HG03159 (cell line): ENCODE measurements around the gene EFNA2.

Source experiments
- ATAC-seq: cut with Tn5 transposase; IDR thresholded peaks from one replicate; pipeline ENCODE4 v1.9.1; 2021; ENCODE audit warnings: mild to moderate bottlenecking, moderate library complexity; ENCODE audit not compliant: unreplicated experiment

The EFNA2 gene

DNA sequence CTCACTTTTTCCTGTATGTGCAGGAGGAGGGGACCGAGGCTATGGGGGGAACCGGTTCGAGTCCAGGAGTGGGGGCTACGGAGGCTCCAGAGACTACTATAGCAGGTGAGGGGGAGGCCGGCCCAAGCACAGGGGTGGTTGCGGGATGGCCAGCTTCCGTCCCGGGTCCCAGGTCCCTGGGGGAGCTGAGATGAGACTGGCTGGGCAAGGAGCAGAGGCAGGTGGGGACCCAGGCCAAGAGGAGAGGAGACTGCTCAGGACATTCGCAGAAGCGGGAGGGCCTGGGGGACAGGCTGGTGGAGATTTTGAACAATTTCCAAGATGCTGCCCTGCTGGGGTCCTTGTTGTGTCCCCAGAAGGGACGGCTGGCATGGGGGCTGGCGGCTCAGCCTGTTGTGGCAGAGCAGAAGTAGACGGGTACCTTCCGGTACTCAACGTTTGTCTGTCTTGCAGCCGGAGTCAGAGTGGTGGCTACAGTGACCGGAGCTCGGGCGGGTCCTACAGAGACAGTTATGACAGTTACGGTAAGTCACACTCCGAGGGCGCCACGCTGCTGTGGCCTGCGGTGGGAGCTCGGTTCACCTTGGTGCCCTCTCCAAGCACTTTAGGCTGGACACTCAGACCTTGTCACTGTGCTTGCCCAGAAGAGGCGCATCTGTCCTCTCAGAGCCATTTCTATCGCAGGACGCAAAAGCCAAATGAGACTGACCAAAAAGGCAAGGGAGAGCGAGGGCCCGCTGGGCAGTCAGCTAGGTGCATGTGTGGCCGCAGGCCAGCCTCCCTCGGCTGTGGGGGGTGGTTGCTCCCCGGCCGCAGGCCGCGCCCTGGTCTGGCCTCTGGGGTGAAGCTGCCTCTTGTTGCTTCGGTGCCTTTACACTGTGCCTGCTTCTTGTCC is 13.9 kb upstream of the EFNA2 start:
- no peak for ATAC-seq

DNA sequence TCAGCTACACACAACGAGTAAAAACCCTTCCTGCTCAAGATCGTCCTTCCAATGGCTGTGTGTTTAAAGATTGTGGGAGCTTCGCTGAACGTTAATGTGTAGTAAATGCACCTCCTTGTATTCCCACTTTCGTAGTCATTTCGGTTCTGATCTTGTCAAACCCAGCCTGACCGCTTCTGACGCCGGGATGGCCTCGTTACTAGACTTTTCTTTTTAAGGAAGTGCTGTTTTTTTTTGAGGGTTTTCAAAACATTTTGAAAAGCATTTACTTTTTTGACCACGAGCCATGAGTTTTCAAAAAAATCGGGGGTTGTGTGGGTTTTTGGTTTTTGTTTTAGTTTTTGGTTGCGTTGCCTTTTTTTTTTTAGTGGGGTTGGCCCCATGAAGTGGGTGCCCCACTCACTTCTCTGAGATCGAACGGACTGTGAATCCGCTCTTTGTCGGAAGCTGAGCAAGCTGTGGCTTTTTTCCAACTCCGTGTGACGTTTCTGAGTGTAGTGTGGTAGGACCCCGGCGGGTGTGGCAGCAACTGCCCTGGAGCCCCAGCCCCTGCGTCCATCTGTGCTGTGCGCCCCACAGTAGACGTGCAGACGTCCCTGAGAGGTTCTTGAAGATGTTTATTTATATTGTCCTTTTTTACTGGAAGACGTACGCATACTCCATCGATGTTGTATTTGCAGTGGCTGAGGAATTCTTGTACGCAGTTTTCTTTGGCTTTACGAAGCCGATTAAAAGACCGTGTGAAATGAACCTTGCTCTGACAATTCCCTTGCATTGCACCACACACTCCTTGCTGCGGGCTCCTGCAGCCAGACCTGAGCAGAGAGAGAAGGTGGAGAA is 13.0 kb upstream of the EFNA2 start:
- no peak for ATAC-seq

DNA sequence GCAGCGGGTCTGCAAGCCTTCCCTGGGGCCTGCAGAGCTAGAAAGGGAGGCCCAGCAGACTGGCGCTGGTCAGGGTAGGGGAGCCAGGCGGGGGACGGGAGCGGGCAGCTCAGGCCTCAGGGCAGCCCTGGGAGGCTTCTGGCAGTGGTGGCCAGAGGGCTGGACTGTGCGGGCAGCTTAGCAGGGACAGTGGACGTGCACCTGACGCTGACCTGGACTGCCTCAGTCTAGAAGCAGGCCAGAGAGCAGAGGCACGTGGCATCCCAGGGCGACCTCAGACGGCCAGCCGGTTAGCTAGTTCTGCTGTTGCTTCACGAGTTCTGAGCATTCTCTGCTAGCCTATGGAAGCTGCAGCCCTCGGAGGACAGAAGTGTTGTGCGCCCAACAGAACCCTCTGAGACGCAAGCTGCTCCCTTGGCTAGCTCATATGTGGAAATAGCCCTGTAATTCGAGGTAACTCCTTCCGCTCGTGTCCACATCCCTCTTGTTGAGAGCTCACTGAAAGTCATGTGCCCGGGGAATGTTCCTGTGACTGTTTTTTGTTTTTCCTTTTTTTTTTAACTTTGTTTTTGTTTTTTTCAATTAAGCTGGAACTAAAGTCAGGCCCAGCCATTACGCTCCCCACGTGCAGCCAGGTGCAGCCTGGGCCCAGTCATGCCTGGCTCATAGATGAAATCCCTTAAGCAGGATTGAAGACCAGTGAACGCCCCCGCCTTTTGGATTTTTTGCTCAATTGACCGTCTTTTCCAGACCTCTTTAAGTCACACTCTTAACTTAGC is 12.2 kb upstream of the EFNA2 start:
- ATAC-seq = no peak

DNA sequence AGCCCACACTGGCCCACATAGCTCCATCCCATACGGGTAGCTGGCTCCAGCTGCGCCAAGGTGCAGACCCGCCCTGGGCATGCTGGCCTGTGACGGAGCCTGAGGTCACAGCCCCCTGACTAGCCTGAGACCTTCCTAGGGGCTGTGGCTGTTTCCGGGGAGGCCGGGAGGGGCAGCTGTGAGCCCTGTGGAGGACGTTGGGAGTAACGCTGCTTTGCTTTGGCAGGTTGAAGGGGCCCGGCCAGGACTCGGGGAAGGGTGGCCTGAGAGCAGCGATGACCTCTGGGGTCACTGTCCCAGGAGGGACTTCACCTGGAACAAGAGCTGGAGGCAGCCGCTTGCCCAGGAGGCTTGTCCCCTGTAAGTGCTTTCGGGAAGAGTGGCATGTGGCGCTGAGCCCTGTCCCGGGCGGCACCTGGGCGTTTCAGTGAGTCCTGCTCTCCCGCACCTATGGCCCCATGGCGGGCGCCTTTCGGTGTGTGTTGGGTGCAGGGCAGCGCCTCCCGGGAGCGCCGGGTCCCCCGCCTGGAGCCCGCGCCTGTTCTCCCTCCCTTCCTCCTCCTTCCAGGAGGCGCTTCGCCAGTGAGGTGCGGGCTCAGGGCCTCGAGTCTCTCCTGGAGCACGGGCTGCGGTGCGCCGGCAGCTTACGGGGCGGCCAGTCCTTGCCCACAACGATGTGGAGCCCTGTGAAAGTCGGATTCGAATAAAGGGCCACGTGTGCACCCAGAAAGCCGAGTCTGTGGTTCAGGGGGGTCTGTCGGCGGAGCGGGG is 11.4 kb upstream of the EFNA2 start:
- no peak for ATAC-seq

DNA sequence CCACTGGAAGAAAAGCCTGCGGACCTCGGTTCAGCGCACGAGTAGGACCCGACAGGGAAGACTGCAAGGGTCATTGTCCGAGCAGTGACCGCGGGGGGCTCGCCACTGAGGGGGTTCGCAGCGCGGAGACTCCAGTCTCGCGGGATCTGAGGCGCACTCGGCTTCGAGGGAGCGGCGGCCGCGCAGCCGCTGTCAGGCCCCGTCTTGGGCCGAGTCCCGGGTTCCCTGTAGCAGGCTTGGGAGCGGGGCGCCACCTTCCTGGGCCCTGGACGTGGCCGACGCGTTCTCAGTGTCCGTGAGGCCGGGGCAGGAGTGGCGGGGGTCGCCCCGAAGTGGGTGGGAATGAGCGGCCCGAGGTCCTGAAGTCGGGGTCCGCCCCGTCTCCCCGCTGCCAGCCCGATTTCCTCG is 10.8 kb upstream of the EFNA2 start:
- ATAC-seq = no peak

DNA sequence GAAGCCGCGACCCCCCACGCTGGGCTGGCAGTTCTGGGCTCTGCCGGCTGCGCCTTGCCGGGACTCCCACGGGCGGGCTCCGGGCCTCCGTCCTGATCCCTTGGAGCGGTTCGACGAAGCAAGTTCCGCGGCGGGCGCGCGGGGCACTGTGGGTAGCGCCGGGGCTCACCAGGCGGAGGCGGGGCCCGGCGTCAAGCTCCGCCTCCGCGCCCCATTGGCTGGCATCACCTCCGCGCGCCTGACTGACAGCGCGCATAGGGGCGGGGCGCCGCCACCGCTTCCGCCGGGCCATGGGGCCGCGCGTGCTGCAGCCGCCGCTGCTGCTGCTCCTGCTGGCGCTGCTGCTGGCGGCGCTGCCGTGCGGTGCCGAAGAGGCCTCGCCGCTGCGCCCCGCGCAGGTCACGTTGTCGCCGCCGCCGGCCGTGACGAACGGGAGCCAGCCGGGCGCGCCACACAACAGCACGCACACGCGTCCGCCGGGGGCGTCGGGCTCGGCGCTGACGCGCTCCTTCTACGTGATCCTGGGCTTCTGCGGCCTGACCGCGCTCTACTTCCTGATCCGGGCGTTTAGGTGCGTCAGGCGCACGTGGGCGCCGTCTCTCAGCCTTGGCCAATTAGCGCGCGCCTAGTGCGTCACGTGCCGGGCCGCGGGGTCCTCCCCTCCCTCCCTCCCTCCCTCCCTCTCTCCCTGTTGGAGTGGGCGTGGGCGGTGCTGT is 10.3 kb upstream of the EFNA2 start, which contains the start of gene FAM174C:
Gene FAM174C, plus strand, starts transcription at position 271 of the 716 bp plus-strand sequence. Its CDS starts 20 bp downstream, at position 291.
- ATAC-seq = peak; percentile 65

DNA sequence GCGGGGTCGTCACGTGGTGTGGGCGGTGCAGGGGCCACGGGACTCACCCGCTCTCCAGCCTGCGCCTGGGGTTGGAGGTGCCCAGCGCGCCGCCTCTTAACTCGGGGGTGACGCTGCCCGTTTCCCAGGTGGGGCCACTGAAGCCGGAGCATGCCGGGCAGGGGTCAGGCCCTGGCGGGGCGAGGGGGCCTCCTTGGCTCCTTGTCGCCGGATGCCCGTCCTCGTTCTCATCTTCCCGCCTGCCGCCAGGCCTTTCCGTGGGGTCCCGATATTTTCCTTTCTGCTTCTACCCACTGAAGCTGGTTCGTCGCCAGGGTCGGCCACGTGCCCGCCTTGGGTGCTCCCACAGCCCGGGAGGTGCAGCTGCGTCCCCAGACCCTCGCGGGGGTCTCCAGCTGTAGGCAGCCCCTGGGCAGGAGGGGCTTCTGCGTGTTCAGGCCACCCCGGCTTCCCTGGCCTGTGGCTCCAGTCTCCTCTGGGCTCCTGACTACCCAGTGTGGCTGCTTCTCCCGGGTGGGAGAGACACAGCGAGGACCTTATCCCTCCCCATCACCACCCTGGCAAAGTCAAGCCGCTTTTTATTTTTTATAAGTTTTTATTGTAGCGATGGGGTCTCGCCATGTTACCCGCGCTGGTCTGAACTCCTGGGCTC is 9.6 kb upstream of the EFNA2 start:
- ATAC-seq = no peak

DNA sequence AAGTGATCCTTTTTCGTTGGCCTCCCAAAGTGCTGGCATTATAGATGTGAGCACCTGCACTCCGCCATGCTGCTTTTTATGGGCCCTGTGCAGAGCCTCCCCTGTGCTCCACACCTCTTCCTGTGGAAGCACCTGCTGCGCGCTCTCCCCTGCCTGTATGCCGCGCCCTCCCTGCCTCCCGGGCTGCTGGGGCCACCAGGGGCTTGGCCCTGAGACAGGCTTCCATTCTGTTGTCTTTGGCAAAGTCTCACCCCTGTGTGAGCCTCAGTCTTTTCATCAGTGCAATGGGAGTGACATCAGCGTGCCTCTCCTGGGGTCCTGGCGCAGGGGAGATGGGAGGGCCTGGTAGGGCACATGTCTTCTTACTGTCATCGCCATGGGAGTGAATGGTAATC is 9.0 kb upstream of the EFNA2 start:
- ATAC-seq = no peak

DNA sequence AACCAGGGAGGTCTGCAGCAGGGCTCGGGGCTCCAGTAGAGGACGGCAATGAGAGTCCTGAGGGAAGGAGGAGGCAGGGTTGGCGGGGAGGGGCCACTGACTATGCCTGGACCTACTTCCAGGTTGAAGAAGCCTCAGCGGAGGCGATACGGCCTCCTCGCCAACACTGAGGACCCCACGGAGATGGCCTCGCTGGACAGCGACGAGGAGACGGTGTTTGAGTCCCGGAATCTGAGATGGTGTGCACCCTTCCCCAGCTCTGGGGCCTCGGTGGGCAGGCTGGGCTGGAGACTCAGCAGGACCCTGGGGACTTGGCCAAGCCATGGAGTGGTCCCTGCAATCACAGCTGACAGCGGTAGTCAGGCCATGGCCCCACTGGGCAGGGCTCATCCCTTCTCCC is 8.6 kb upstream of the EFNA2 start:
- no peak for ATAC-seq

DNA sequence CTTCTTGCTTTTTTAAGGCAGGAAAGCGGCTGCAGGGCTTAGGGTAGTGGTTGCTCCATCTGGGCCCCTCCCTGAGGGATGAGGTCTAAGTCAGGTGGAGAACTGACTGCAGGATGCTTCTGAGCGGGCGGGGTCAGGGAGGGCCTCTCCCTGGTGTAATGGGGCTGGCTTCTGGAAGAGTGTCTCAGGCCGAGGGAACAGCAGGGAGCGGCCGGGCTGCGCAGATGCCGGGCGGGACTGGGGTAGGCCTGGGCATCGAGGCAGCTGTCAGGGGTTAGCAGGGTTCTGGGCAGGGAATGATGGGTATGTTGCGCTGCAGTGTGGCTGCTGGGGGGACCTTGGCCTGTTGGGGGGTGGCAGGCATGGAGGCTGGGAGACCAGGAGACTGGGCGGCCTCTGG is 7.6 kb upstream of the EFNA2 start:
- ATAC-seq = no peak

DNA sequence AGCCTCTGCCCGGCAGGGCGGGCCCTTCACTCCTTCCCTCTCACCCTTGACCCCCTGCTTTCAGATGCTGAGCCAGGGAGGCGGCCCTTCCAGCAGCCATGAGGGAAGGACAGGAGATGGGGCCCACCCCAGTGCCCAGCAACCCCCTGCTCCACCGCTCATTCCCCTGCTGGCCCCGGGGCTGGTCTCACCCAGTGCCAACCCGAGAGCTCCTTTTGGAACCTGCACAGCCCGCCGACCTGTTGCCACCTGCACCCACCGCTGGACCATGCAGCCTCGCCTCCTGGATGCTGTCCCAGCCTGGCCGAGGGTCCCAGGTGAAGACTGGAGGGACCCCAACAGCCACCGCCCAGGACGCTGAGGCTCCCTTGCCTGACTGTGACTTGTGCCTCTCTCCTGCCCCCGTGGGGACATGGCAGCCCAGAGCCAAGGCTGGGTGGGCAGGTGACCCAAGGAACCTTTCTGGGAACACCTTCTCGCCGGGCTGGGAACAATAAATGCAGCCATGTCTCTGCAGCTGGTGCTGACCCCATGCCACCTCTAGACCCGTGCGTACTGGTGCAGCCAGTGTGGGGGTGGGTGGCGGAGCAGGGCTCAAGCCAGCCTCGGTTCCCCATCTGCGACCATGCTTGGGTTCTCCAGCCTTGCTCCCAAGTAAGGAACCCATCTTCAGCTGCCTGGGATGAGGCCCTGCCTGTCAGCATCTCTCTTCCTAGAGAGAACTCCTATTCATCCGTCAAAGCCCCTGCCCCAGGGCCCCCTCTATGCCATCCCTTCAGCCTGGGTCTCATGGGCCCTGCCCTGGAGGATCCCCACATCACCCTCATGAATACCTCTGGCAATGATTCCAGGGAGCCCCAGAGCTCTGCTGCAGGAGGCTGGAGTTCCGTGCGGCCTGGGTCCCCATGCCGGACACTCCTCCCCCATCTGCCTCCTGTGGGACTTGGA is 6.7 kb upstream of the EFNA2 start:
- ATAC-seq = no peak

DNA sequence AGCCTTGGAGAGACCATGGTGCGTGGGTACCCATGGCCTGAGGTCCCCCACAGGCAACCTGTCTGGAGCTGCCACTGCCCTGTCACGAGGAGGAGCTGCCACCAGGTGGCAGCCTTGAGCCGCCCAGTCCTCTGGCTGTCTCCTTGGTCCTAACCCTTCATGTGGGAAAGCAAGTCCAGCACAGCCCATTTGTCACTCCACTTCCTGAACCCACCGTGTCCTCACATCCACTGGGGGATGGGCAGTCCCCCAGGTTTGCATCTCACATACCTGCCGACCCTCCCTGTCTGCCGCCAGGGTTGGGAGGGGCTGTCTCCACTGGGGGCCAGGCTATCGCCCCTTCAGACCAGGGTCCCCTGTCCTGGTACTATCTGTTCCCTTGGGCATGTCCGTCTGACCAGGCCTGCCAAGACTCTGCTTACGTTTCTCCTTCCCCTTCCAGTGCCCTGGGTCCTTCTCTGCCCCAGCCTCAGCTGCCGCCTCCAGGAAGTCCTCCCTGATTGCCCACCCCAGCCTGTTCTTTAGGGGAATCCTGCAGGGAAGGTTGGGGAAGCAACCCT is 5.8 kb upstream of the EFNA2 start:
- ATAC-seq = no peak

DNA sequence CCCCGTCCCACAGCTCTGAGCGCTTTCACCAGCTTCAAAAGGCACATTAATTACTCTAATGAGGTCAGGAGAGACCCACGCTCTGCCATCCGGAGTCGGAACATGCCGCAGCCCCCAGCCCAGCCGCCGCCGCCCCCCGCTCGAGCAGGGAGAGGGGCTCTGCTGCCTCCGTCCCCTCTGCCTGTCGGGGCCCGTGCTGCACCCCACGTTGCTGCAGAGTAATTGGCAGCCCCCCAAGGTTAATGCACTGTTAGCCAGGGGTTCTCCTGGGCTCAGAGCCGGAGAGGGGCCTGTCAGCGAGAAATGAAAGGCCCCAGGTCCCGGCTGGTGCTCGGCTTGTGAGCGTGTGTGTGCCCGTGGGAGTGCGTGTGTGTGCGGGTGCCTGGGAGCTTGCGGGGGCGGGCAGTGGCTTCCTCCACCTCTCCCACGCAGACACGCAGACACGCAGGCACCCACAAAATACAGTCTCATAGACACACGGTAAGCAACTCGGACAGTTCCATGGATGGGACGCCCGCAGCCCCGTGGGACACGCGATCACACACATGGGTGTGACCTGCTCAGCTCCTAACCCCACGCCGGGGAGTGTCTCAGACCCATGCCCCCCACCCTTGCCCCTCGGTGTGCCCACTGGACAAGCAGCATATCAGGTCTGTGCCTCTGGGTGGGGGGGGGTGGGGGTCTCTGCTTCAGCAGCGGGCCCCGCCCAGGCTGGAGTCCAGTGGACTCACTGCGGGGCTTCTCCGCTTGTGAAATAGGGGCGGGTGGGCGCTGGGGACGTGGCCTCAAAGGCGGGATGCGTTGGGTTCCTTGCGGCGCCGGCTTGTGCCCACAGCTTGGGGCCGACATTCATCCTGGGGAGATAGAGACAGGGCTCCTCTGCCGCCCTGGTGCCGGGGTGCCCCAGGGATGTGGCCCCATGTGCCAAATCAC is 4.8 kb upstream of the EFNA2 start:
- no peak for ATAC-seq

DNA sequence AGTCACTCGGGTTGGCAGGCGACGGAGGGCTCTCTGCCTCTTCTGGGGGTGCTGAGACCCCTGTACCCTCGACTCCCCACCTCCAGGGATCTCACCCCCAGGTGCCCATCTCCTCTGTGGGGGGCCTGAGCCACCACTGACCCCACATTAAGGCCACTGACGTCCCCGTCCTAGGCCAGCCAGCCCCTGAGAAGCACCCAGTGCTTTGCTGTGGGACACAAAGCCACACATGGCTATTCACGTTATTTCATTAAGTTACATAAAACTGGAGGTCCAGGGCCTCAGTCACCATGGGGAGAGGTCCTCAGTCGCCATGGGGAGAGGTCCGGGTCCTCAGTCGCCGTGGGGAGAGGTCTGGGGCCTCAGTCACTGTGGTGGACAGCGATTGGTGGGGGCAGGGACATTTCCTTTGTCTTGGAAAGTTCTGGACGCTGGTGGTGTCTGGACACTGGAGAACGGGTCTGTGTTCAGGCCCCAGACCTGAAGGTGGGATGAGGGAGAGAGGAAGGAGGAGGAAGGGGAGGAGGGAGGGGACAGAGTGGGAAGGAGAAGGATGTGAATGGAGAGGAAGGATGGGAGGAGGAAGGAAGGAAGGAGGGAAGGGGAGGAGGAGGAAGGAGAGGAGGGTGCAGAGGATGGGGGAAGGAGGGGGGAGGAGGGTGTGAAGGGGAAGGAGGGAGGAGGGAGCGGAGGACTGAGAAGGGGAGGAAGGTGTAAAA is 3.9 kb upstream of the EFNA2 start:
- no peak for ATAC-seq

DNA sequence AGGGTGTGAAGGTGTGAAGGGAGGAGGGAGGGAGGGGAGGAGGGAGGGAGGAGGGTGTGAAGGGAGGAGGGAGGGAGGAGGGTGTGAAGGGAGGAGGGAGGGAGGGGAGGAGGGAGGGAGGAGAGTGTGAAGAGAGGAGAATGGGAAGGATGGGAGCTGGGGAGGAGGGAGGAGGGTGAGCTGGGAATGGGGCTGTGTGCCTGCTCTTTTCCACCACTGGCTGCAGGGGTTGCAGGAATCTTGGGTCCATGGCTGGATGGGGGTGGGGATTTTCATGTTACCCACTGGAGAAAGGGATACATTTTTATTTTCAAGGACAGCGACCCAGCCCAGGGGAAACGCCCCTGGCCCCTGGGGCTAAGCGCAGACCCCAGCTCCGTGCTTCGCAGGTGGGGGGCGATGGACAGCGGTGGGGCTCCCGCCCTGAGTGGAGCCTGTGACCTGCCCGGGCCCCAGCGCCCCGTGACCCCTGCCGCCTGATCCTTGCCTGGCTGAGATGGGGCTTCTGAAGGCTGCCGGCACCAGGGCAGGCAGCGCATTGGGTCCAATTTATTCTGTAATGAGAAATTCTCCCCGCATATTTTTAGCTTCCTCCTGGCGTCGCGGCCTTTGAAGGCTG is 3.0 kb upstream of the EFNA2 start:
- no peak for ATAC-seq
